NK-92 (cell line): ENCODE data around the gene DNAH5.
"Not testable (repeated sequence)": the region's sequence is repeated elsewhere in the genome, so short reads cannot be mapped to it uniquely, and the experiment has no call there.

Experiments used
- DNase-seq: peaks from one replicate; lab custom pipeline; 2025; ENCODE audit not compliant: unreplicated experiment; lab: John Stamatoyannopoulos, UW

Gene DNAH5

DNA sequence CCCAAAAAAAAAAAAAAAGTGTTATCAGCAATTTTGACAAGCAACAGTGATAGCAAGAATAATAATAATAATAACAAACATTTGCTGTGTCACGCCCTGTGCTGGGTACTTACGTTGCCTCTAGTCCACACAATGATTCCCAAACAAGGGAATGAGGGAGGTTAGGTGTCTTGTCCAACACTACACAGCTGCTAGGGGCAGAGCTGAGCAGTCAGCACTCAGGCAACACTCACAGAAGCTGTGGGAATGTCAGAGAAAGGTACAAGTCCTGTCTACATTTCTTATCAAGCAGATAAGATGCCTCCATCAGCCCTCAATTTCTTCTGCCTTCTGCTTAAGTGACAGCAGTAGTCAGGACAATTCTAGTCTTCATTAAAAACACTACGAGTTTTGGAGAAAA, 111.0 kb downstream of the DNAH5 start:
- DNase-seq, result no peak

DNA sequence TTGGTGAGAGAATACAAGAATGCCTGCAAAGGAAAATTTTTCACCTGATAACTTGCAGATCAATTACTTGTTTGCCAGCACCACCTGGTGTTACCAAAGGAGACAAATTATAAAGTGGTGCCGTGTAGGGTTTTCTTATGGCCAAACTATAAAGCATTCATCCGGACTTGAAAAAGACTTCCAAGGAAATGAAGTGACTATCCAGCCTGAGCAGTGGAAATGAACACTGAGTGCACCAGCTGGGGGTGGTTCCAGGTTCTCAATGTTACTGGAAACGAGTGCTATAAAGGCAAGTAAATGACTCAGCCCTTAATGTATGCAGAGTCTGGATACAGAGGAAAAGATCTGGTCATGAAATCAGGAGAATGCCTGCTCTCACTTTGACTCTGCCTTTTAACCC, 113.1 kb downstream of the DNAH5 start:
- DNase-seq, result no peak

DNA sequence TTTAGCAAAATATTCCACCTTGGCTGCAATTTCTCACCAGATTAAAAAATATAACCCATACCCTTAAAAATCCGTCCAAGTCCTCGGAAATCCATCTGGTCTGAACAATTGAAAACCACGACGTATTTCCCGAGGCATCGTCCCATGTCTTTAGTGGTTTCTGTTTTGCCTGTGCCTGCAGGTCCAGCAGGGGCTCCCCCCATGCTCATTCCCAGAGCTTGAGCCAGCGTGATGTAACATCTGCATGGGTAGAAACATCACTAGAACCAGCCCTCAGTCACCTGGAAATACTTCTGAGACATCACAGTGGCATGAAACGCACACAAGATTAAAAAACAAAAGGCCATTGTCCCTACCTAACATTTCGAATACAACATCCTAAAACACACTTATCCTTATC, 114.0 kb downstream of the DNAH5 start:
- no peak for DNase-seq

DNA sequence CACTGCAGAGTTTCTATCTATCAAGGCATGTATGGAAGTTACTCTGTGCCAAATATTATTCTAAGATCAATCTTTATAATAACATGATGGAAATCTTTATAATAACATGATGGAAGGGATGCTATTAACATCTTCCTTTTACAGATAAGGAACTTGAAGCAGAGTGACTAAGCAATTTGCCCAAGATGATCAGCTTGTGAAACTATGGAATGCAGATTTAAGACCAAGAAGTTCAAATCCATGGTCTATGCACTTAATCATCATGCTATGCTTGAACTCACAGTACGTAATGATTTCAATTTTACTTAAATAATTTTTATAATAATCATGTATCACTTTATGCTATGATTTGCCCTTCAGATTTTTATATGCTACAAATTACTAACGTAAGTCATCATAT, 123.1 kb downstream of the DNAH5 start:
- no peak for DNase-seq

DNA sequence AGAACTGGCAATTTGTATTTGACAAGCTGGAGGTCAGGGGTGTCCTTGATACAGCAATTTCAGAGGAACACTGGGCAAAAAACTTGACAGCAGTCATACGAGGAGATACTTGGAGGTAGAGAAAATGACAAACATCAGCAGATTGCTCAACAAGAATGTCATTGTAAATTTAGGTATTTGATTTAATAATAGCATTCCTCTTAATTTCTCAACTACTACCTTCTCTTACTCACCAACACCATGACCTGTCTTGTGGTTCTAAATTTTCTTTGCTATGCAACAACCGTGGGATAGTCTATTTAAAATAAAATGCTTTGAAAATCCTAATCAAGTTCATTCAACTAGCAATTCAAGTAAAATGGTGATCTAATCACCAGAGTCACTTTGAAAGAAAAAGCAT, 128.4 kb downstream of the DNAH5 start:
- DNase-seq, result no peak

DNA sequence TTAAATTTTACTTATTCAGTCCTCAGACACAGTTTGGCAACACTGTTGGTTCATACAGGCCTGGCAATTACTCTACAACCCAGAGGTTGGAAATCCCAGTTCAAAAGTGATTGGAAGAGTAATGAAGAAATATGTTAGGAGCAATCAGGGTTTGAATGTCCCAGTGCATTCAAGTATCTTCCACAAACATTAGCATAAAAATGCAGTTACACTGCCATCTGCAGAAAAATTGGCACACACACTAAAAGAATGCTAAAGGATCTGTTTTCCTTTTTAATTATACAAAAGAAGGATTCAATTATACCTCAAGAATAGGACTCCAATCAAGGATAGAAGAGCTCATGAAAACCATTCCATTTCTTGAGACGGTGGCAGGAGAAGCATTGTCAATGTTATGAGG, 130.2 kb downstream of the DNAH5 start:
- no peak for DNase-seq

DNA sequence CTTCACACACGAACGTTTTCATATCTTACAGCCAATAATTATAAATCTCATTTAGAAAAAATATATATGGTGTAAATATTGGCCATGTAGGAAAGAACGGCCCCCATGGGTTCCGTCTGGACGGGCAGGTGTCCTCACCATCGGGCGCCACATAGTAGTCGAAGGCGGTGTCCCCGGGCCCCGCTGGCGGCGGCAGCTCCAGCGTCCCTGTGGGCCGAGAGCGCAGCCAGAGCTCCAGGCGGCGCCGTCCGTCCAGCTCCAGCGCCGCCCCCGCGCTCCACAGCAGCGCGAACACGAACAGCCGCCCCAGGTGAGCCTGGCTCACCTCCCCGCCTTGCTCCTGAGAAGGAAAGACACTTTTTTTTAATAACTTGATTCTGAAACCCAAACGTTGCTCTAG, 134.6 kb downstream of the DNAH5 start:
- DNase-seq, result no peak

DNA sequence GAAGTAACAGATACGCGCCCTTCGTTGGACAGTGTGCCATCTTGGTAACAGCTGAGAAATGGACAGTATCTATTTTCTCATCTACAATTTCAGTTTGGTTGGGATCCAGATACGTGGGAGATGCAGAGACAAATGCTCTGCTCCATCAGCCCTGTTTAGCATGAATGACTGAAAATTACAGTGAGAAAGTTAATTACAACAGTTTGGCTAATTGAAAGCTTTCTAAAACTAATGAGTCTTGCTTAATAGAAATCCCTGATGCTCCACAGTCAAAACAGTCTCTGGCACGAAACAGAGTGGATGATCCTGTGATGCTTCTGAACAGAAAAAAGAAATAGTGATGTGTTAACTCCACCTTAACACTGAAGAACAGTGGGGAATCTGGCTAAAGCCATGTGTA, 140.2 kb downstream of the DNAH5 start:
- DNase-seq, result no peak

DNA sequence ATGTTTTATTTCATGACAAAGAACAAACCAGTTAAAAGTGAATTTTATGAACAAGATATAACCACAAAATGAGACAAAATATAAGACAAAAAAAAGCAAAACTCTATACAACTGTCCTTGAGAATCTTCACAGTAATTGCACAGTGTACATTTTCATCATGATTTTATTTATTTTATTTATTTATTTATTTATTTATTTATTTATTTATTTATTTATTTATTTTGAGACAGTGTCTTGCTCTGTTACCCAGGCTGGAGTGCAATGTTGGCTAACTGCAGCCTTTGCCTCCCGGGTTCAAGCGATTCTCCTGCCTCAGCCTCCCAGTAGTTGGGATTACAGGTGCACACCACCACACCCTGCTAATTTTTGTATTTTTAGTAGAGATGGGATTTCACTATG, 145.9 kb downstream of the DNAH5 start:
- DNase-seq, result not testable (repeated sequence)

DNA sequence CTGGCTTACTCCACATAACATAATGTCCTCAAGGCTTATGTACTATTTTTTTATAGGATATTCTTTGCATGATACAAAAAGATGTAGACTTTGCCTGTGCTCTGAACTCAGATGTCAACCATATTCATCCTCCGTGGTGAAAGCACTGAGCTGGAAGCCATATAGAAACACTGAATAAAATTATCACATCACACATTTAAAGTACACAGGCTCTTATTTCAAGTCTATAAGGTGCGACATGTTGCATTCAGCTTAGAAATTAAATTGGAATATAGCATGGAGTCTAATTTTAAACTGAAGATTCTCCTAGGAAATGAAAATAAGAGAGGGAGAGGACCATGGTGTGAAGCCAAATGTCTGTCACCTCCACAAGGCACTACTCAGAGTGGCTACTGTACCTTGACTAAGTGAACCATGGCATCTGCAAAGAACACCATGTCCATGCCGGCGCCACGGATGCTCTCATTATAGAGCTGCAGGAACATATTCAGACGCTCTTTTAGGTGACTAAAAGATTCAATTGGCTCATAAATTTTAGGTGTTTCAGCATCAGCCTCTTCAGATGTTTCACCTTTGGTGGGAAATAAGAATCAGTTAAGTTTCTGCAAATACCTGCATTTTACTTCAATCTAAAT, 158.6 kb downstream of the DNAH5 start:
- no peak for DNase-seq

DNA sequence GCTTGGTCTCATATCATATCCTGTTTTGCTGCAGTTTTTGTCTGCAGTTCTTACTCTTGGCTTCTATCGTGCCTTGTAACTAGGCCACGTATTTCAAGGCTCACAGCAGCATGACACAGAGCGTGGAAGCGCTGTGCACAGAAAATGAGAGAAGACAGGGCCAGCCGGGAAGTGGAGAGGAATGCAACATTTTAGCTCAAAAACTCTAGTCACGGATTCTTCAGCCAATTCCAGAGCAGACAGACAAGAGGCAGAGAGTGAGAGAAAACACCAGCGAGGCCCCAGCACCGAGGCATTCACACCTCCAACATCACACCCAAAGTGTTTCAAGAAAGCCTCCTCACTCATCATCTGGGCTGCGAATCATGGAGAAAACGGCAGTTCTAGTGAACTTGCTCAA, 160.8 kb downstream of the DNAH5 start:
- DNase-seq, result no peak

DNA sequence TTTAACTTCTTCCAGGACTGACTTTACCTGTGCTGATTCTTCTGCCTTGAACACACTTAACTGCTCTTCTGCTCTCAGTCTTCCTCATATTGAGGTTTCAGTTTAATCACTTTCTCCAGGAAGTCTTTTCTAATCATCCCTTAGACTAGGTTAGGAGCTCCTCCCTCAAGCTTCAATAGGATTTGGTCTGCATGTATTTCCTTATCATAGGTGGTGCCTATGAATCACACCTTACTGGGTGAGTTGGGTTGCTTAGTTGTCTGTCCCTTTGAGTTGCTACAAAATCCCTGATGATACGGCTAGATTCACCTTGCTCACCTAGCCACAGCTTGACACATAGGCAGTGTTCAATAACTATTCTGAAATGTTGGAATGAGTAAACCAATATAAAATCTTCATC, 164.4 kb downstream of the DNAH5 start:
- DNase-seq, result no peak

DNA sequence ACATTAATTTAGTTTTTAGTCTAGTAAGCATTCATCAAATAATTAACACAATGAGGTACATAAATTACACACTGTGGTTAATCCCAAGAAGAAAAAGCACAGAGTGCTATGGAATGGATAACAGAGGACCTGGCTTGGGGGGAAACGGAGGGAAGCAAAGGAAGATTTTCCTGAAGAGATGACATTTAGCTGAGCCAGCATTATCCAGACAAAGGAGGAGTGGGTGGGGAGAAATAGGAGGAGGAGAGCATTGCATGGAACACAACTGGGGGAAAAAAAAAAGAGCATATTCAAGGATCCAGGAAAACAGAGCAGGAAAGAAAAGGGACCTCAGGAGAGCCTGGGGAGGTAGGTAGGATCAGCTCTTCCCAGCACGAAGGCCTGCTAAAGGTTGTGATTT, 170.8 kb downstream of the DNAH5 start:
- DNase-seq, result no peak

DNA sequence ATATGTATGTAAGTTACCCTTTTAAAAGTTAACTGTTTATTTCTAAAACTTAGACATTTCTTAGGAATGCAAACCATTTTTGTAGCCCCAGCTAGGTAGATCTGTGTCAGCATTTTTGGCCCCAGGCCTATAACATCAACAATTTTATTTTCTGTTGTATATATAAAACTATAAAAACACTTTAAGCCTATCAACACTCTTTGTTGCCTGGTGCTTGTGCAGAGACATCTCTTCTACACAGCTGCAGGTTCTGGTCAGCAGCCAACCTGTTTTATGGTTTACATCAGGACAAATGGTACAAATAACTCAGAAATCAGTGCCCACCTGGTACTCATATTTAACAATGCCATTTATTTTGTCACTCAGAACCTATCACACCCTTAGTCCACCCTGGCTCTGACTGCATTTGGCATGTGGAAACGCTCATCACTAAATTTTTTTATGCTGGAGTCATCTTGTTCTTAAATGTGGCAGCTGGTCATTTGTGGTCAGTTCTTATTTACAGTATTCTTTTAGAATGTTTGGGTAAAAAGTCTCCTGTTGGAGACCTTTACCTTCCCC, 173.4 kb downstream of the DNAH5 start:
- DNase-seq, result no peak

DNA sequence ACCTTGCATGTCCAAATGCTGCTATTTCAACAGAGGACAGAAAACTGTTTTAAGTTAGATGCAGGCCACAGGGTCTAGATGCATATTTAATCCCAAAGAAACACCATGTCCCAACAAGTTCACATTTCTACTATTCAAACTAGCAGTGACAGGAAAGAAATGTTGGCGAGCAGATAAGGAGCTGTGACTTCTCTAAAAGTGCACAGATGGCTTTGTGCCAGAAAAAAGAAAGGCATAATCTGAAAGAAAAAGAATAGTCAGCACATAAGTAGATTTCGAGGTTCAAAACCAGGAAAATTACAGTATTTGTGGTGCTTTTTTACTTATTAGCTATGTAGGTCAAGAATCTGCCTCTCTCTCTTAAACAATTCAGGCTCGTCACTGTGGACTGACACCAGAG, 178.3 kb downstream of the DNAH5 start:
- no peak for DNase-seq

DNA sequence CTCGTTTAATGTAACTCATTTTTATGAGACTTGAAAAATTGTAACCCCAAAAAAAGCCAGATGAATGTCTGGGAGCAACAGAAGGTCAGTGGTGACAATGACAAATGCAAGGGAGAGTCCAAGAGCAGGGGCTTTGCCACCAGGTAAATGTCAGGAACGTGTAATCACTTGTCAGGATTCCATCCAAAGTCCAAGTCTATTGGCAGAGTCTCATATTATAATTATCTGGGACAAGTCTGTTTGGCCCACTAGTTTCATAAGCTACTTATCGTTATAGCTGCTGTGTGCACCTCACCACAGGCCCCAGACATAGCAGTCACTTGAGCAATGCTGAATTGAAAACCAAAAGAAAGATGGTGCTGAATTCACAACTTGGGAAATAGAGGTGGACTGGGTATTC, 180.8 kb downstream of the DNAH5 start:
- no peak for DNase-seq

DNA sequence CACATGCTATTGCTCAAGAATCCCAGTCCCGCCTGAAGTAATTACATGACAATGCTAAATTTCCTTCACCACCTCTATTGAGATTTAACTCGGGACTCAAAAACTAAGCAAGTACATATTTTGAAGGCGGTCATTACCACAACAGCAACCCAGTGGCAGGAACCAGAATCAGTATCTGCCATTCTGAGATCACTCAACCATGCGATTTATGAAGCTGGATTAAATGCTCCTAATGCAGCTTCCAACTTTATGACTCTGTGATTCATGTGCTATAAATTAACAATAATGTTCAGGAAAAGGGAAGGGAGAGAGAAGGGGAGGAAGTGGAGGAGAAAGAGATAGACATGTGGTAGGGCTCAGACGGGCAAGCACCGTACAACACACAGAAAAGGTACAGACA, 194.7 kb downstream of the DNAH5 start:
- DNase-seq, result no peak

DNA sequence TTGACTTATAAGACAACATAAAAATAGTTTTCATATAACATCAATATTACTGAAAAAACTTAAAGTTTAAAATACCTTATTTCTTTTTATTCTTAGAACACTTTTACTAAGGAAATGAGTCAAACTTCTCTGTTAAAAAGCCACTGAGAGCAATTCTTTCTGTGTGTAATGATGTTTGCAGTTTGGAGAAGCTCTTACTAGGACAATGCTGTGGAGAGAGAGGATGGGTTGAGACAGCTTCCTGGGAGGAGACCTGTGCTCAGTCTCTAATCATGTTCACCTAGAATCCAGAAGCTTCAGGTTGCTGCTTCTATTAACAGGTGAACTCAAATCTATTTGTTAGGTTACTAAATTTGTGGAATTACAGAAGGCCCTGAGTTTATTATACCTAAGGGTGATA, 198.5 kb downstream of the DNAH5 start:
- DNase-seq, result no peak

DNA sequence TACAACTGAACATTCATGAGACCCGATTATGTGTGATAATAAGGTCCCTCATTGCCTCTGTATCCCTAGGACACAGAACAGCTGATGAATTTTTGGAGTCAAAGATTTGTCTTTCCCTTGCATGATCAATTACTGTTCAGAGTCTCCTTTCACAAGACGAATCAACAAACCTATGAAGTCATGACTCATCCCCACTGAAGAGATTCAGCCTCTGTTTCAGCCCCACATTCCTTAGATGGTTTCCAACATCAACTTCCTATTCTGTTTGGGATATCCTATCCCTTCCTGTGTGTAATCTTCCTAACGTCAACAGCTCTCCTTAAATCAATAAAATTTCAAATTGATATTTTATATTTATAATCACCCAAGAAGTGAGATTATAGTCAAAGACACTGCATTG, 199.0 kb downstream of the DNAH5 start:
- DNase-seq, result no peak

DNA sequence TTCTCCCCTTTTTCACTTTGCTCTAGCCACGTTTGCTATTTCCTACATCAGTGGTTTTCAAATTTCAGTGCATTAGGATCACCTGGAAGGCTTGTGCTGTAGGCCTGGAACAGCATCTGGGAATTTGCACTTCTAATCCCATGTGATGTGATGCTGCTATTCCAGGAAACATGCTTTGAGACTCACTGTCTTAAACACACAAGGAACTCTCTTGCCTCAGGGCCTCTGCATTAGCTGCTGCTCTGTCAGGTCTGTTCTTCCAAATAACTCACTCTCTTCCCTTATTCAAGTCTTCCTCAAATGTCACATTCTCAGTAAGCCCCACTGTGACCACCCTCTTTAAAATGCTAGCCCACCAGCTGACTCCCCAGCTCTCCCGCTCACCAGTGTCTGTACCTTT, 204.0 kb downstream of the DNAH5 start:
- DNase-seq, result no peak

DNA sequence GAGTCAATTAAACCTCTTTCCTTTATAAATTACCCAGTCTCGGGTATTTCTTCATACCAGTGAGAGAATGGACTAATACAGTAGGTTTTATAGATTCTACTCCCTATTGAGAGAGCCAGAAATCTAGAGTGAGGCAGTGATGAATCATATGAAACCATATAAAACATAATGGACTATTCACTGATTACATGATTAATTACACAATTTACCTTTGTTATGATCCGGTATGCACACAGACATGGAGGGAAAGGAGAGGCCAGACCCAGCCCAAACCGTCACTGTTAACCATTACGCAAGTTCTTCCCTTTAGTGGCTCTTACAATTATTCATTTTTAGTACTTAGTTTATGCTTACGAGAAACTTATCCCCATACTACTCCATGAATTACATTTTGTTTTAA, 205.0 kb downstream of the DNAH5 start:
- DNase-seq, result no peak

DNA sequence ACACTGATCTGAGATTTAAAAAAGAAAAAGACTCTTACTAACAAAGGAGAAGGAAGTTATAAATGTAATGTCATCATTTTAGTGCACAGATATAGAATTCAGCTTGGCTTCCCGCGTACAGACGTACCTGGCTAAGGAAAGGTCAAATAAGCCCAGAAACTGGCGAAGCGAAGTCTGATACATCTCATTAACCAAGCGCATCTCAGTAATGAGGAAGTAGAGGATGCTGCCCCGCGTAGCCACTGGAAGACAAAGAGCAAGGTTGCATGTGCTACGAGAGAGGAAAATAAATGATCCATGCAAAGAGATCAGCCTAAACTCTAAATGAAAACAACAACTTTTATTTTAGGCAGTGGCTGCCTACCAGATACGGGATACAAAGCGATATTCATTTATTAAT, 208.8 kb downstream of the DNAH5 start:
- DNase-seq, result no peak

DNA sequence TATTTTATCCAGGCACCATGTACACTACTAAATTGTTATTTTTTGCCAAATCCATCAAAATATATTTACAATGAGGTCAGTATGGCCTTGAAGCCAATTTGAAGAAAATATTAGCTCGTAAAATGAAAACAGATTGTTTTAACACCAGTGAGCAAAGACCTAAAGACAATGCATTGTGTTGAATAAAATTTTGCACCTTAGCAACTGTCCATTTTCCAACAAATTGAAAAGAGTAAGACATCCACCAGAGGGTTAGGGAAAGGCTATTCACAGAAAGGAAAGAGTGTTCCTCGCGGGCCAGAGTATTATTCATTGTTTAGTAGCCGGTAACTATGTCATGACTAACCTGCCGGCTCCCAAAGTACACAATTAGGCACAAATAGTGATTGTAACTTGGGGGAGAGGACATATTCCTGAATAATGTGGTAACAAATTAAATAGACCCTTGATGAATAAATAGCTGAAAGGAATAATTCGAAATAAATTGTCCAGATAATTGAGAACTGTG, 213.3 kb downstream of the DNAH5 start:
- no peak for DNase-seq
